NCI-H146 treated with DMSO at 0.1 percent for 48 hours (cell line): ENCODE results near the gene SLC7A10.
A peak's percentile ranks its signal among the peaks of the same experiment; 100 is the strongest.
"Not testable (repeated sequence)": the region's sequence is repeated elsewhere in the genome, so short reads cannot be mapped to it uniquely, and the experiment has no call there.

Source experiments
- DNase-seq: peaks from one replicate; lab custom pipeline; 2025; ENCODE audit not compliant: unreplicated experiment; lab: John Stamatoyannopoulos, UW

Gene SLC7A10

GRCh38 chr19:33239223-33239975 is 13.7 kb upstream of the SLC7A10 start:
- DNase-seq, result no peak

DNA sequence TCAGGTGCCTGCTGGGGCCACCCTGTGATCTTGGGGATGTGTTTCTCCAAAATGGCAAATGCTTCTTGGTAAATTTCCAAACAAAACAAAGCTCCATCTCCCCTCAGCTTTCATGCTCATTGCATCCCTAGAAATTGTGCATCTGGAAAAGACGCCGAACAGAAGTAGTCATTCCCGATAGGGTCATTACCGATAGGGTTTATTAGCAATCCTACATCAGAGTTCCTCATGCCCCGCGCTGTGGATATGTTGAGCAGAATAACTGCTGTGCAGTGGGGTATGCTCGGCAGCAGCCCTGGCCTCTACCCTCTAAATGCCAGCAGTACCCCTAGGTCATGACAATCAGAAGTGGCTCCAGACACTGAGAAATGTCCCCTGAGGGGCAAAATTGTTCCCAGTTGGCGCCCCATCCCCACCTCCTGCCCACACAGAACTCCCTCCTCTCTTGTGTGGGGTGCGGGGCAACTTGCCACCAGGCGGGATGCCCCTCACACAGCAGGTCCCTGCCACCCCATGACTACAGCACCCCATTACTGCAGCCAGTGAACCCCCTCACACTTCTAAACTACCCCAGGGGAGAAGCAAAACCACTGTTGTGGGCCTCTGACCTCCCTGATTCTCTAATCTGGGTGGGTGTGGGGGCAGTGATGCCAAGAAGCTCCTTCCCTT is 13.0 kb upstream of the SLC7A10 start:
- DNase-seq, result no peak

GRCh38 chr19:33236696-33237390 is 11.2 kb upstream of the SLC7A10 start:
- DNase-seq, result no peak

DNA sequence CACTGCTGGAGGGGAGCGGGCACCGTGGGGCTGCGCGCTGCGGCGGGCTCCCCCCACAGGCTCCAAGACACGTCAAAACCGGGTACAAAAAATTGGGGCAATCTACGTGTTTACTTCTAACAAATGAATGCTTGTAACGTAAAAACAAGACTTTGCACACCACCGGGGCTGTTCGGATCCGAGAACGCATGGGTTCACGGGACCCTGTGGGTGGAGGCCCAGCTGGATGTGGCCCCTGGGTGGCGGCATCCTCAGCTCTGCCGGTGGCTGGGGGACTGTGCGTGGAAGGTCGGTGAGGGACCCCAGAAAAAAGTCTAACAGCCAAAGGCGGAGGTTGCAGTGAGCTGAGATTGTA is 10.3 kb upstream of the SLC7A10 start:
- no peak for DNase-seq

- DNase-seq, result peak; percentile 23
These were observed 9.8 kb upstream of the SLC7A10 start for GRCh38 chr19:33235269-33235995.

GRCh38 chr19:33234736-33235135 is 9.1 kb upstream of the SLC7A10 start:
- DNase-seq, result no peak

DNA sequence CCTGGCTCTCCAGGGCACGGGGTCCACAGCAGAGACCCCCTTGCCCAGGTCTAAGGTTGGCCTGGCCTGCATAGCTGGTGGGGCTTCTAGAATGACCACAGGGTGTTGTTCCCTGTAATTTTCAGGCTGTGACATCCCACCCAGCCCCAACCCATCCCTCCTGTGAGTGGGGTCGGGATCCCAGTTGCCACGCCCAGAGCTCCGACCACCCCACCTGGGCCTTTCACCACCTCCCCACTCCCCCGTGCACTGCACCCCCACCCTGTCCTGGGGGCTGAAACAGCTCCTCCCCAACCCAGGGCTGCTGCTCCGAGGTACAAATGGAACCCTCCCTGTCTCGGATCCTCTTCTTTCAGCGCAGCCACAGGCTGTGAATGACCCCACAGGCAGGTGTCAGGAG is 8.4 kb upstream of the SLC7A10 start:
- no peak for DNase-seq

- DNase-seq, result no peak
These were observed 7.6 kb upstream of the SLC7A10 start for GRCh38 chr19:33233056-33233873.

DNA sequence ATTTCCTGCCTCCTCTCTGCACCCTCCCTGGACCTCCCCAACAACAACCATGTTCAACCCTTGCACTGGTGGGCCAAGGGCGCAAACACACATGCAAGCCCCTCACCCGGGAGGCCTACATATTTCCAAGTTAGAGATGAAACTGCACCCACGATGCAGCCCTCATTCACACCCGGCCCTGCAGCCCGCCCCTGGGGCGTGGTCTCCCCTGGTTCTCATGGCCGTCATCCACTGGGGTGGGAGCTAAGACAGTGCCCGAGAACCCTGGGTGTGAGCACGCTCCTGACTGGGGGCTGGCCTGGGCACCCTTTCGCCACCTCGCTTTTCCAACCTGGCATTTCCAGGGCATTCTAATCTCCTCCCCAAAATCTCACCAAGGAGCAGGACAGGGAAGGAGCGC is 7.0 kb upstream of the SLC7A10 start:
- DNase-seq, result no peak

- DNase-seq, result no peak
These were observed 5.9 kb upstream of the SLC7A10 start for GRCh38 chr19:33231511-33231910.

DNA sequence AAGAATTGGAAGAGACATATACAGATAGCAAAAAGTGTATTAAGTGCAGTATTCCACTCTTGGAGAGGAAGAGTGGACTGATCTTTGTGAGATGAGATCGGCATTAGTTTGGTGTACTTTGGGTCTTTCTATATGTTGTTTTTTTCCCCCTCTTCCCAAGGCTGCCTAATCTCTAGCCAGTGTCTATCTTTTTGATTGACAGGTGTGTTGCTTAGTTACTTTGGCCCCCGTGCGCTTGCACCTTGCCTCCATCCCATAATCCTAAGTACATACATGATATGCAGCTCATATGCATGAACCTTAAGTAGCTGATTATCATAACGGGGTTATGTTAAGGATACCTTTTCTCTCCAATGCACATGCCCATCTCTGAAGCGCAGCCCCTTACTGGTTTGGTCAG is 4.3 kb upstream of the SLC7A10 start:
- no peak for DNase-seq

DNA sequence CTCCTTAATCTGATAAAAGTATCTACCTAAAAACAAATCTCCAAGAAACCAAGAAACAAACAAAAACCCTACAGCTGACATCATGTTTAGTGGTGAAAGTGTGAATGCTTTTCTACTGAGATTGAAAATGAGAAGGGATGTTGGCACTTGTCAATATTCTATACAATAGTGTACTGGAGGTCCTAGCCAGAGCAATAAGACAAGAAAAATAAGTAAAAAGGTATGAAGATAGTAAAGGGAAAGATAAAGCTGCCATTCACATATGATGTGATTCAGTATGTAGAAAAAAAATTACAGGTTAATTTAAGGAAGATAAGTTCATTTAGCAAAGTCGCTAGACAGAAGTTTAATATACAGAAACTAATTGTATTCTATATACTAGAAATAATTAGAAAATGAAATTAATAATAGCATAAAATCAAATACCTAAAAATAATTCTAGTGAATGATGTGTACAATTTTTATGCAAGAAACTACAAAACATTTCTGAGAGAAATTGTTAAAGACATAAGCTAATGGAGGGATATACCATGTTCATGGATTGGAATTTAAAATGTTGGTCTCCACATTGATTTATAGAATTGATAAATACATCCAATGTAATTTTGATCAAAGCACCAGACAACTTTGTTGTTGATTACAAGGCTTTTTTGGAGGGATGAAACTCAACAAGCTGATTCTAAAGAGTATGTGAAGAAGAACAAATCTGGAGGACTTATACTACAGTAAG is 2.4 kb upstream of the SLC7A10 start:
- DNase-seq, result no peak

- no peak for DNase-seq
These were observed 1.6 kb upstream of the SLC7A10 start for GRCh38 chr19:33227242-33227650.

GRCh38 chr19:33226550-33227241 is 1.0 kb upstream of the SLC7A10 start:
- DNase-seq, result no peak

DNA sequence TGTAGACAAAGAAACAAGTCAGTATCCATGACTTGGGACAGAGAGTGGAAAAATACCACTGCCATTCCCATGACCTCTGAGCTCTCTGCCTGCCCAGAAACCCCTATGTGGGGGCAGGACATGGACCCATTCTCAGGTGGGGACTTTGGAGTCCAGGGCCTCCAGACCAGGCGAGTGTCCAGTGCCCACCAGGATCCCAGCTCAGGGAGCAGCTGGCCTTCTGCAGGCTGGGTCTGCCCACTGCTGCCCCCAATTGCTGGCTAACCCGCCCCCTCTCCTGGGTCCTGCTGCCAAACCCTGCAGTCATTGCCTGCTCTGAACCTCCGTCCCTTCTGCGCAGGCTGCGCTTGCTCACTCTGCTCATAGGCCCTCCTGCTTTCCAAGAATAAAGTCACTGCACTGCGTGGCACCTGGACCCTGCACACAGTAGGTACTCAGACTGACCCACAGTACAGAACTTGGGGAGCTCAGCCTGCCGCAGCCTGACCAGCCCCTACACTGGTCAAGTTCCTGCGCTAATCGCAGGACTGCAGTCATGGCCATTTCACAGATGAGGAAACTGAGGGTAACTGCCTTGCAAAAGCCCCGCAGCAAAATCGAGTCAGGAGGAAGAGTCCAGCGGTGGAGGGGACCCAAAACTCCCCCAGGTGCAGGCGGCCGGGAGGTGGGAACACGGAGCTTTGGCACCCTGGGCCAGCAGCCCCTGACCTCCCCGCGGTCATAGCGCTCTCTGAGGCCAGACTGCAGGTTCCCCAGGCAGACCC is 774 bp downstream of the SLC7A10 start:
- no peak for DNase-seq

GRCh38 chr19:33222255-33222654 is 3.4 kb downstream of the SLC7A10 start:
- not testable (repeated sequence) for DNase-seq

GRCh38 chr19:33221638-33222037 is 4.0 kb downstream of the SLC7A10 start:
- DNase-seq, result no peak

DNA sequence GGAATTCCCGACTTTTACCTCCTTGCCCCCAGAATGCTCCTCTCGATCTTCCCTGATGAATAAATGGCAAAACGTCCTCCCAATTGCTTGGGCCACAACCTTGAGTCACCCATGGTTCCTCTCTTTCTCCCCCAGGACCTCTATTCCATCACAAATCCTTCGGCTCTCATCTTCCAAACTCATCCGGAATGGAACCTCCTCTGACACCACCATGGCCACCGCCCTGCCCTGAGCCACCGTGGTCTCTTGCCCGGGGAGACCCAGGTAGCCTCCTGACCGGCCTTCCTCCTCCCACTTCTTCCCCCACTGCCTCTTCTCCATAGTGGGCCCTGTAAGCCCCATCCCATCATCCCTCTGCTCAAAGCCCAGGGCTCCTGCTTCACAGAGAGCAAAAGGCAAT is 4.9 kb downstream of the SLC7A10 start:
- no peak for DNase-seq

GRCh38 chr19:33220115-33220514 is 5.5 kb downstream of the SLC7A10 start:
- DNase-seq, result no peak
